ENCODE measurements around the gene KRT78.

KRT78 gene

GRCh38 chr12:52828156-52828555, 20.6 kb downstream of the KRT78 start:
- H3K4me3 ChIP-seq (ENCODE audit: control insufficient read depth, low read depth, low read length): no peak overlapping the region
- DNase-seq (ENCODE audit: low read depth): no peak
- TF ChIP-seq CTCF (conservative IDR thresholded peaks at IDR 0.05; ENCODE audit: control insufficient read depth, insufficient read depth, low read depth, low read length): no peak

GRCh38 chr12:52827499-52828090, 21.2 kb downstream of the KRT78 start:
- TF ChIP-seq CTCF (conservative IDR thresholded peaks at IDR 0.05; ENCODE audit: control insufficient read depth, insufficient read depth, low read depth, low read length): no peak
- DNase-seq (ENCODE audit: low read depth): no peak
- no peak overlapping the region for H3K4me3 ChIP-seq (ENCODE audit: control insufficient read depth, low read depth, low read length)

- no peak for TF ChIP-seq CTCF (conservative IDR thresholded peaks at IDR 0.05; ENCODE audit: control insufficient read depth, insufficient read depth, low read depth, low read length)
- no peak overlapping the region for H3K4me3 ChIP-seq (ENCODE audit: control insufficient read depth, low read depth, low read length)
- DNase-seq (ENCODE audit: low read depth): no peak
These were observed 21.9 kb downstream of the KRT78 start for GRCh38 chr12:52826611-52827498.

GRCh38 chr12:52825961-52826360, 22.8 kb downstream of the KRT78 start:
- no peak for DNase-seq (ENCODE audit: low read depth)
- no peak overlapping the region for H3K4me3 ChIP-seq (ENCODE audit: control insufficient read depth, low read depth, low read length)
- no peak for TF ChIP-seq CTCF (conservative IDR thresholded peaks at IDR 0.05; ENCODE audit: control insufficient read depth, insufficient read depth, low read depth, low read length)

- no peak for TF ChIP-seq CTCF (conservative IDR thresholded peaks at IDR 0.05; ENCODE audit: control insufficient read depth, insufficient read depth, low read depth, low read length)
- DNase-seq (ENCODE audit: low read depth): no peak
- H3K4me3 ChIP-seq (ENCODE audit: control insufficient read depth, low read depth, low read length): no peak overlapping the region
These were observed 23.9 kb downstream of the KRT78 start for GRCh38 chr12:52824741-52825410.

GRCh38 chr12:52823761-52824450, 24.9 kb downstream of the KRT78 start:
- no peak for DNase-seq (ENCODE audit: low read depth)
- TF ChIP-seq CTCF (conservative IDR thresholded peaks at IDR 0.05; ENCODE audit: control insufficient read depth, insufficient read depth, low read depth, low read length): no peak
- no peak overlapping the region for H3K4me3 ChIP-seq (ENCODE audit: control insufficient read depth, low read depth, low read length)

Data from fibroblast of mammary gland (primary cell).